ENCODE data around the gene STAG1. TPM values are rescaled to one million over a fixed set of nuclear protein-coding genes. Genes with fewer than 3 reads are reported as not detected.

Gene STAG1
- total RNA-seq, 1 experiment from 2014 or later, result 31.6 TPM

GRCh38 chr3:136512381-136512780, 239.8 kb downstream of the STAG1 start:
- DNase-seq (ENCODE audit: low read depth), result no peak

GRCh38 chr3:136505676-136506075, 246.5 kb downstream of the STAG1 start:
- no peak for DNase-seq (ENCODE audit: low read depth)

GRCh38 chr3:136503056-136503455, 249.1 kb downstream of the STAG1 start:
- DNase-seq (ENCODE audit: low read depth), result no peak

- no peak for DNase-seq (ENCODE audit: low read depth)
Observed at GRCh38 chr3:136498919-136499447, 253.2 kb downstream of the STAG1 start.

GRCh38 chr3:136495213-136495612, 257.0 kb downstream of the STAG1 start:
- no peak for DNase-seq (ENCODE audit: low read depth)

GRCh38 chr3:136490646-136491405, 261.4 kb downstream of the STAG1 start:
- DNase-seq (ENCODE audit: low read depth), result no peak

- no peak for DNase-seq (ENCODE audit: low read depth)
Observed at GRCh38 chr3:136485777-136486176, 266.4 kb downstream of the STAG1 start.

- DNase-seq (ENCODE audit: low read depth), result no peak
Observed at GRCh38 chr3:136476280-136476679, 275.9 kb downstream of the STAG1 start.

GRCh38 chr3:136474876-136475275, 277.3 kb downstream of the STAG1 start:
- peak; percentile 84 for DNase-seq (ENCODE audit: low read depth)

GRCh38 chr3:136473716-136474326, 278.4 kb downstream of the STAG1 start:
- peak; percentile 83 for DNase-seq (ENCODE audit: low read depth)

- peak; percentile 65 for DNase-seq (ENCODE audit: low read depth)
Observed at GRCh38 chr3:136465296-136465695, 286.9 kb downstream of the STAG1 start.

- DNase-seq (ENCODE audit: low read depth), result peak; percentile 44
Observed at GRCh38 chr3:136464502-136464901, 287.7 kb downstream of the STAG1 start.

- no peak for DNase-seq (ENCODE audit: low read depth)
Observed at GRCh38 chr3:136463170-136463569, 289.0 kb downstream of the STAG1 start.

GRCh38 chr3:136457793-136458192, 294.4 kb downstream of the STAG1 start:
- no peak for DNase-seq (ENCODE audit: low read depth)

GRCh38 chr3:136456196-136456595, 296.0 kb downstream of the STAG1 start:
- DNase-seq (ENCODE audit: low read depth), result no peak

GRCh38 chr3:136444581-136444980, 307.6 kb downstream of the STAG1 start:
- no peak for DNase-seq (ENCODE audit: low read depth)

- no peak for DNase-seq (ENCODE audit: low read depth)
Observed at GRCh38 chr3:136437043-136437442, 315.1 kb downstream of the STAG1 start.

GRCh38 chr3:136434429-136434828, 317.7 kb downstream of the STAG1 start:
- no peak for DNase-seq (ENCODE audit: low read depth)

GRCh38 chr3:136432685-136433084, 319.5 kb downstream of the STAG1 start:
- no peak for DNase-seq (ENCODE audit: low read depth)

GRCh38 chr3:136428167-136428566, 324.0 kb downstream of the STAG1 start:
- DNase-seq (ENCODE audit: low read depth), result no peak

- DNase-seq (ENCODE audit: low read depth), result no peak
Observed at GRCh38 chr3:136427236-136427635, 324.9 kb downstream of the STAG1 start.

- no peak for DNase-seq (ENCODE audit: low read depth)
Observed at GRCh38 chr3:136414476-136414875, 337.7 kb downstream of the STAG1 start.

GRCh38 chr3:136412307-136412706, 339.9 kb downstream of the STAG1 start:
- no peak for DNase-seq (ENCODE audit: low read depth)

All from M059J (cell line).